GM12873 (cell line): Measurements from ENCODE around the gene PCSK2.

Source experiments
- TF ChIP-seq, protein P1 (sequence below): IDR thresholded peaks from 2 replicates; pipeline ENCODE4 v1.5.1; 2012; ENCODE audit warnings: low read depth, mild to moderate bottlenecking, moderate library complexity, low read length, control low read depth; ENCODE audit not compliant: insufficient read depth; ENCODE audit errors: missing control alignments

The PCSK2 gene, protein sequence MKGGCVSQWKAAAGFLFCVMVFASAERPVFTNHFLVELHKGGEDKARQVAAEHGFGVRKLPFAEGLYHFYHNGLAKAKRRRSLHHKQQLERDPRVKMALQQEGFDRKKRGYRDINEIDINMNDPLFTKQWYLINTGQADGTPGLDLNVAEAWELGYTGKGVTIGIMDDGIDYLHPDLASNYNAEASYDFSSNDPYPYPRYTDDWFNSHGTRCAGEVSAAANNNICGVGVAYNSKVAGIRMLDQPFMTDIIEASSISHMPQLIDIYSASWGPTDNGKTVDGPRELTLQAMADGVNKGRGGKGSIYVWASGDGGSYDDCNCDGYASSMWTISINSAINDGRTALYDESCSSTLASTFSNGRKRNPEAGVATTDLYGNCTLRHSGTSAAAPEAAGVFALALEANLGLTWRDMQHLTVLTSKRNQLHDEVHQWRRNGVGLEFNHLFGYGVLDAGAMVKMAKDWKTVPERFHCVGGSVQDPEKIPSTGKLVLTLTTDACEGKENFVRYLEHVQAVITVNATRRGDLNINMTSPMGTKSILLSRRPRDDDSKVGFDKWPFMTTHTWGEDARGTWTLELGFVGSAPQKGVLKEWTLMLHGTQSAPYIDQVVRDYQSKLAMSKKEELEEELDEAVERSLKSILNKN

DNA sequence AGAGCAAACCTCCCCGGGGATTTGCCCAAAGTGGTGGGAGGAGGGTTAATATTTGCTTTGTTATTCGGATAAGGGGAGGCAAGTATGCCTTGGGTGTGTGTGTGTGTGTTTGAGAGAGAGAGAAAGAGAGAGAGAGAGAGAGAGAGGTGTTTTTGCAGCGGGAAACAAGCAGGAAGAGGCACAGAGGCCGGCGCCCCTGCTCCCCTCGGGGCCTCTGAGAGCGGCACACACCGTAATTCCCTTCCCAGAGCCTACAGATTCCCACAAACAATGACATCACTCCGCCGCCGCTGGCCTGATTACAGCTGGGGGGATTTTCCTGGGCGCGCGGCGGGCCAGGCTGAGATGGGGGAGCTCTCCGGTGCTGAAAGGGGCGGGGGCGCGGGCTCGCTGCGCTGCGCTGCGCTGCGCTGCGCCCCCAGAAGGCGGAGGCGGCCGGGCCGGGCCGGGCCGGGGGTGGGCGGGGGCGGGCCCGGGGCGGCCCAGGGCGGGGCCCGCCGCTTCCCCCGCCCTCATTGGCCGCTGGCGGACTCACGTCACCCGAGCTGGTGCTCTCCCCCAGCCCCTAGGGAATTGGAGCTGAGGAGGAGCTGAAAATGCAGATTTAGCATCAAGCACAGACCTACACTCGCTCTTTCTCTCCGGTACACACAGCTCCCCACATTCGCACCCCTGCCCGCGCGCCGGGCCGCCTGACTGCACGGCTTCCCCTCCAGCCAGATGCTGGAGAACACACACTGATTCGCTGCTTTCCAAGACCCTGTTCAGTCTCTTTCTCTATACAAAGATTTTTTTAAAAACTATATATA is at the start of gene PCSK2:
Gene PCSK2 (plus strand): TSS at position 631 of the 809 bp plus-strand sequence. CDS start 266 bp downstream, outside the sequence.
- TF ChIP-seq, protein P1, sequence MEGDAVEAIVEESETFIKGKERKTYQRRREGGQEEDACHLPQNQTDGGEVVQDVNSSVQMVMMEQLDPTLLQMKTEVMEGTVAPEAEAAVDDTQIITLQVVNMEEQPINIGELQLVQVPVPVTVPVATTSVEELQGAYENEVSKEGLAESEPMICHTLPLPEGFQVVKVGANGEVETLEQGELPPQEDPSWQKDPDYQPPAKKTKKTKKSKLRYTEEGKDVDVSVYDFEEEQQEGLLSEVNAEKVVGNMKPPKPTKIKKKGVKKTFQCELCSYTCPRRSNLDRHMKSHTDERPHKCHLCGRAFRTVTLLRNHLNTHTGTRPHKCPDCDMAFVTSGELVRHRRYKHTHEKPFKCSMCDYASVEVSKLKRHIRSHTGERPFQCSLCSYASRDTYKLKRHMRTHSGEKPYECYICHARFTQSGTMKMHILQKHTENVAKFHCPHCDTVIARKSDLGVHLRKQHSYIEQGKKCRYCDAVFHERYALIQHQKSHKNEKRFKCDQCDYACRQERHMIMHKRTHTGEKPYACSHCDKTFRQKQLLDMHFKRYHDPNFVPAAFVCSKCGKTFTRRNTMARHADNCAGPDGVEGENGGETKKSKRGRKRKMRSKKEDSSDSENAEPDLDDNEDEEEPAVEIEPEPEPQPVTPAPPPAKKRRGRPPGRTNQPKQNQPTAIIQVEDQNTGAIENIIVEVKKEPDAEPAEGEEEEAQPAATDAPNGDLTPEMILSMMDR, result no peak

DNA sequence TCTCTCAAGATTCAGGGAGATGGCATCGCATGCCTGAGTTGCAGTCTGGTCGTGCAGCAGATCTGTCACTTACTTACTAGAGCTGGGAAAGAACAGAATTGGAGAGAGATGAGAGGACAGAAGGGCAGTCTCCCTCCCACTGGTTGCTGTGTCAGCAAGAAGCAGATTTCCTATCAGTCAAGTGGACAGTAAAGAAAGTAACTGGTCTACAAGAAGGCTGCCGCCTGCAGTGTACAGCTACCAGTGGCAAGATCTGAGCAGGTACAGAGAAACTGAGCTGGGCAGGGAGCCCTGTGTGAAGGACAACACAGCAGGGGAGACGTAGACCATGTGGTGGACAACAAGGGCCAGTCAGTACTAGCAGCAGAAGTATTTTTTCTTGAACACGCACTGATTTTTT is 49.5 kb upstream of the PCSK2 start:
- TF ChIP-seq, protein P1, result no peak

DNA sequence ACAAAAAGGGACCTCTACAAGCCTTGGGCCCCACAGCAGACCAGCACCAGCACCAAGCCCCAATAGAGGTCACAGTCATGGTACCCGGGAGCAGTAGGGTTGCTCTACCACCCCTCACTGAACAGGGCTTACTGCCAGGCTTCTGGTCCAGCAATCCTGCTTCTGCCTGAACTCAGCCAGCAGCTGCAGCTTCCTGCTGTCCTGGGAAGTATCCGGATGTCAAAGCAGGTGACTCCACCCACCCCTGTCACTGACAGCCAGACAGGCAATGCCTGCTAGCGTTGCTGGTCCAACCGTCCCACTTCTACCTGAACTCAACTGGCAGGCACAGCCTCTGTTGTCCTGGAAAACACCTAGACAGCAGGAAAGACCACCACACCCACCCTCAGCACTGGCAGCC is 47.0 kb upstream of the PCSK2 start:
- TF ChIP-seq, protein P1, result no peak

DNA sequence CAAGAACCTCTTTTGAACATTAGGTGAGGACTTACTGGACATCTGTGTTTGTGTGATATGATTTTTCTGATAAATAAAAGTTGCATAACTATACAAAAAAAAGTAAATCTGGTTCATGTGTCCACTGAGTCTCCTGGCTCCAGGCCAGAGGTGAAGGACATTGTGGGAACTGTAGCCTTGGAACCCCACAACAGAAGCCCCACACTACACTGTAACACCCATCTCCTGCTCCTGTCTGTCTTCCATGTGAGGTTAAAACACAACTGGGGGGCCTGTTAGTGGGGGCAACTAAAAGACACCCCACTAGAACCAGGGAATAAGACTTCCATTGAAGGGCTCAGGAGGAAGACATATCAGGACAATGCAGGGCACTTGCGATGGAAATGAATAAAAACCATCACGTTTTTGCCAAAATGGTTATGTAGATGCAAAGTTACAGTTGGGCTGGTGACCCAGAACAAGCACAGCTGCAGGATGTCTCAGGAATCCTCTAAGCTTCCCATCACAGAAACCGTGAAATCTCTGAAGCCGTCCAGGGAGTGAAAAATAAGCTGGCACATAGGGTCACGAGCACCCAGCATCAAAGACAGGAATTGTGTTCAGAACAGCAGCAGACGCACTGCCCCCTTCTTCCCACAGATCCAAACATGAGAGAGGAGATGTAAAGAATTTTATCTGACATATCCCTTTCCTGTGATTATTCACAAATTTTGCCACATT is 36.7 kb upstream of the PCSK2 start:
- TF ChIP-seq, protein P1, result no peak

DNA sequence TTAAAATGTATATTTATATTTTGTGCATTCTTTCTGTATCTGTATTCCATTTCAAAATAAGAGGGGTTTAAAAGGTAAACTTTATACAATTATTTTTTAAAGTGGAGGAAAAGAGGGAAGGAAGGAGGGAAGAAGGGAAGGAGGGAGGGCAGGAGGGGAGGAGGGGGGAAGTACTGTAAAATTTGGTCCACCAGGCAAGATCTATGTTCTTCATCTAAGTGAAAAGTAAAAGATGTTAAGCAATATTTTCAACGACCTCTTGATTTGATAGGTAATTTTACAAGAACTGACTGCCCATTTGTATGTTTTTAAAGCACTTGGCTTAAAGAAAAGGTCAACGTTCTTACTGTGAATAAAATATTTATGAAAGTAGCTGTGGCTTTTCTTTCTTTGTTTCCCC is 29.8 kb upstream of the PCSK2 start:
- TF ChIP-seq, protein P1, result no peak

DNA sequence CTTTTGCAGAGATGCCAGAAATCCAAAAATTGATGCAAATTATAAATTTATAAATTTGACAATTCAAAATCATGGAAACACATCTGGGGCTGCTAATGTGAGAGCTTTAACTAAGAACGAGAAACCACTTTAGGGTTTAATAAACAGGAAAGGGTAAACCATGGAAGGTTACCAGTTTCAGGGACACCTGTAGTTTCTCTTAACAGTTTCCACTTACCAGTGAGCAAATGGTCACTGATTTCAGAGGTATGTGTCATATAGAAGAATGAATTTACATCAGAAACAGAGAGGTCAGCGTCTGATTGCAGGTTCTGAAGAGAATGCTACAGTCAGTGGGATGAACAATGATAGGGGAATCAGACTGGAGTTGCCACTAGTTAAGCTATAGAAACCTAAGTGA is 24.8 kb upstream of the PCSK2 start:
- TF ChIP-seq, protein P1, result no peak
